ENCODE results near the gene MRPS6. TPM values are rescaled to one million over a fixed set of nuclear protein-coding genes. Genes with fewer than 3 reads are reported as not detected.

The MRPS6 gene
- total RNA-seq, 2 donors from 2014 or later, result 122 to 188 TPM

- Mint-ChIP-seq H3K27me3 (no peaks in the 10 kb centered on the region), H3K4me3 (no peak overlapping the region), H3K9me3 (peaks cover 5% of the 10 kb centered on the region), H3K36me3 (no peaks in the 10 kb centered on the region), H3K4me1 (ENCODE audit: low read depth in 2 of 2) (peaks cover 10 to 13% of the 10 kb centered on the region in 2 donors), H3K27ac (no peak overlapping the region)
- ATAC-seq (no peak), DNase-seq (ENCODE audit: low spot score) (no peak)
Measured at GRCh38 chr21:34043333-34043732, 30.0 kb upstream of the MRPS6 start.

- Mint-ChIP-seq H3K9me3 (peaks cover 5% of the 10 kb centered on the region), H3K27me3 (no peaks in the 10 kb centered on the region), H3K36me3 (no peaks in the 10 kb centered on the region), H3K4me3 (peak overlapping the region; percentile 75), H3K27ac (peak overlapping the region; percentile 65 to 89), H3K4me1 (ENCODE audit: low read depth in 2 of 2) (peaks cover 10 to 13% of the 10 kb centered on the region in 2 donors)
- ATAC-seq, result peak; percentile 80 to 85
- no peak for DNase-seq (ENCODE audit: low spot score)
Measured at GRCh38 chr21:34046917-34047316, 26.5 kb upstream of the MRPS6 start.

- Mint-ChIP-seq H3K36me3 (no peaks in the 10 kb centered on the region), H3K27me3 (no peaks in the 10 kb centered on the region), H3K4me1 (ENCODE audit: low read depth in 2 of 2) (peaks cover 10 to 13% of the 10 kb centered on the region in 2 donors), H3K4me3 (no peak overlapping the region), H3K9me3 (peaks cover 5% of the 10 kb centered on the region), H3K27ac (peak overlapping the region; percentile 65 to 89)
- ATAC-seq (no peak), DNase-seq (ENCODE audit: low spot score) (no peak)
Measured at GRCh38 chr21:34047835-34048234, 25.5 kb upstream of the MRPS6 start.

GRCh38 chr21:34052171-34052570 lies 21.2 kb upstream of the MRPS6 start:
- ATAC-seq (no peak), DNase-seq (ENCODE audit: low spot score) (no peak)
- Mint-ChIP-seq H3K4me1 (ENCODE audit: low read depth in 2 of 2) (peaks cover 0 to under 1% of the 10 kb centered on the region in 2 donors), H3K4me3 (no peak overlapping the region), H3K36me3 (no peaks in the 10 kb centered on the region), H3K27me3 (no peaks in the 10 kb centered on the region), H3K27ac (no peak overlapping the region), H3K9me3 (no peaks in the 10 kb centered on the region)

- H3K27ac Mint-ChIP-seq, result no peak overlapping the region
- no peaks in the 10 kb centered on the region for H3K36me3 Mint-ChIP-seq
Measured at GRCh38 chr21:34054259-34054658, 19.1 kb upstream of the MRPS6 start.

GRCh38 chr21:34055615-34056014 lies 17.8 kb upstream of the MRPS6 start:
- ATAC-seq, result no peak
- peak overlapping the region; percentile 26 to 39 for H3K27ac Mint-ChIP-seq

More at GRCh38 chr21:34054259-34054658, 19.1 kb upstream of the MRPS6 start:
- no peak overlapping the region for H3K4me3 Mint-ChIP-seq
- no peak for ATAC-seq
- no peak for DNase-seq (ENCODE audit: low spot score)
- H3K9me3 Mint-ChIP-seq, result no peaks in the 10 kb centered on the region
- no peaks in the 10 kb centered on the region for H3K27me3 Mint-ChIP-seq
- no peaks in the 10 kb centered on the region for H3K4me1 Mint-ChIP-seq (ENCODE audit: low read depth in 2 of 2)

GRCh38 chr21:34061983-34062382 lies 11.4 kb upstream of the MRPS6 start:
- Mint-ChIP-seq H3K36me3 (no peaks in the 10 kb centered on the region), H3K9me3 (no peaks in the 10 kb centered on the region), H3K4me3 (no peak overlapping the region), H3K27me3 (no peaks in the 10 kb centered on the region), H3K27ac (no peak overlapping the region), H3K4me1 (ENCODE audit: low read depth in 2 of 2) (peaks cover 0 to 2% of the 10 kb centered on the region in 2 donors)
- no peak for DNase-seq (ENCODE audit: low spot score)
- no peak for ATAC-seq

More at GRCh38 chr21:34055615-34056014, 17.8 kb upstream of the MRPS6 start:
- H3K4me3 Mint-ChIP-seq, result no peak overlapping the region
- no peaks in the 10 kb centered on the region for H3K36me3 Mint-ChIP-seq
- no peaks in the 10 kb centered on the region for H3K27me3 Mint-ChIP-seq
- H3K9me3 Mint-ChIP-seq, result no peaks in the 10 kb centered on the region
- no peaks in the 10 kb centered on the region for H3K4me1 Mint-ChIP-seq (ENCODE audit: low read depth in 2 of 2)
- no peak for DNase-seq (ENCODE audit: low spot score)

- DNase-seq (ENCODE audit: low spot score), result no peak
- no peaks in the 10 kb centered on the region for H3K27me3 Mint-ChIP-seq
- H3K27ac Mint-ChIP-seq, result no peak overlapping the region
- H3K4me3 Mint-ChIP-seq, result no peak overlapping the region
- H3K36me3 Mint-ChIP-seq, result no peaks in the 10 kb centered on the region
- no peaks in the 10 kb centered on the region for H3K9me3 Mint-ChIP-seq
- ATAC-seq, result no peak
- peaks cover 0 to 10% of the 10 kb centered on the region in 2 donors for H3K4me1 Mint-ChIP-seq (ENCODE audit: low read depth in 2 of 2)
Measured at GRCh38 chr21:34065027-34065426, 8.4 kb upstream of the MRPS6 start.

GRCh38 chr21:34071683-34072082 lies 1.7 kb upstream of the MRPS6 start:
- Mint-ChIP-seq H3K9me3 (no peaks in the 10 kb centered on the region), H3K36me3 (peaks cover 23% of the 10 kb centered on the region), H3K4me1 (ENCODE audit: low read depth in 2 of 2) (peaks cover 36 to 43% of the 10 kb centered on the region in 2 donors), H3K27me3 (no peaks in the 10 kb centered on the region), H3K4me3 (peak overlapping the region; percentile 85), H3K27ac (peak overlapping the region; percentile 47 to 54)
- no peak for ATAC-seq
- DNase-seq (ENCODE audit: low spot score), result no peak

GRCh38 chr21:34072145-34073031 lies 990 bp upstream of the MRPS6 start:
- DNase-seq (ENCODE audit: low spot score), result no peak
- Mint-ChIP-seq H3K36me3 (peaks cover 28% of the 10 kb centered on the region), H3K27ac (peak overlapping the region; percentile 47 to 54), H3K27me3 (no peaks in the 10 kb centered on the region), H3K4me1 (ENCODE audit: low read depth in 2 of 2) (peaks cover 42 to 49% of the 10 kb centered on the region in 2 donors), H3K9me3 (no peaks in the 10 kb centered on the region), H3K4me3 (peak overlapping the region; percentile 85)
- peak; percentile 3 to 12 for ATAC-seq

- H3K36me3 Mint-ChIP-seq, result peaks cover 37% of the 10 kb centered on the region
- ATAC-seq (peak; percentile 79 to 81), DNase-seq (ENCODE audit: low spot score) (peak; percentile 77)
- H3K27me3 Mint-ChIP-seq, result no peaks in the 10 kb centered on the region
- H3K9me3 Mint-ChIP-seq, result no peaks in the 10 kb centered on the region
- H3K27ac Mint-ChIP-seq, result peak overlapping the region; percentile 88 to 92
- peaks cover 55 to 56% of the 10 kb centered on the region in 2 donors for H3K4me1 Mint-ChIP-seq (ENCODE audit: low read depth in 2 of 2)
- peak overlapping the region; percentile 95 for H3K4me3 Mint-ChIP-seq
Measured at GRCh38 chr21:34073749-34074282, 438 bp downstream of the MRPS6 start.

- H3K36me3 Mint-ChIP-seq, result peaks cover 39% of the 10 kb centered on the region
- H3K27ac Mint-ChIP-seq, result peak overlapping the region; percentile 88 to 92
- DNase-seq (ENCODE audit: low spot score) (no peak), ATAC-seq (no peak)
- H3K27me3 Mint-ChIP-seq, result no peaks in the 10 kb centered on the region
- H3K9me3 Mint-ChIP-seq, result no peaks in the 10 kb centered on the region
- H3K4me1 Mint-ChIP-seq (ENCODE audit: low read depth in 2 of 2), result peaks cover 59 to 62% of the 10 kb centered on the region in 2 donors
- peak overlapping the region; percentile 95 for H3K4me3 Mint-ChIP-seq
Measured at GRCh38 chr21:34074283-34075090, 1.1 kb downstream of the MRPS6 start.

- Mint-ChIP-seq H3K27ac (peak overlapping the region; percentile 88 to 92), H3K4me1 (ENCODE audit: low read depth in 2 of 2) (peaks cover 64 to 67% of the 10 kb centered on the region in 2 donors), H3K27me3 (no peaks in the 10 kb centered on the region), H3K36me3 (peaks cover 44% of the 10 kb centered on the region), H3K9me3 (no peaks in the 10 kb centered on the region), H3K4me3 (peak overlapping the region; percentile 95)
- ATAC-seq (no peak), DNase-seq (ENCODE audit: low spot score) (no peak)
Measured at GRCh38 chr21:34075091-34075425, 1.7 kb downstream of the MRPS6 start.
